Stomach (tissue), 4 donors: Measurements from ENCODE around the gene FAM227B.

Experiments
- EP300 ChIP-seq: sonication (generic); formaldehyde crosslinking; IDR thresholded peaks from one replicate; pipeline ENCODE4 v1.6.1; 2017; ENCODE audit warnings: antibody characterized with exemption
- POLR2AphosphoS5 ChIP-seq, 3 donors: sonication (generic); formaldehyde crosslinking; IDR thresholded peaks; one replicate each; pipeline ENCODE4 v1.6.1; 2016; ENCODE audit warnings: antibody characterized with exemption in 3 of 3
- TF ChIP-seq, protein P1 (sequence below), 7 experiments: fragments of 450-650 bp in 4 of 7; fragments of 200-600 bp in 3 of 7; sonication (generic) in 3 of 7; IDR thresholded peaks; one replicate each; pipeline ENCODE4 v1.5.1; 2016 to 2019; ENCODE audit warnings: antibody characterized with exemption in 7 of 7, control low read depth in 2 of 7, mild to moderate bottlenecking in 1 of 7

DNA sequence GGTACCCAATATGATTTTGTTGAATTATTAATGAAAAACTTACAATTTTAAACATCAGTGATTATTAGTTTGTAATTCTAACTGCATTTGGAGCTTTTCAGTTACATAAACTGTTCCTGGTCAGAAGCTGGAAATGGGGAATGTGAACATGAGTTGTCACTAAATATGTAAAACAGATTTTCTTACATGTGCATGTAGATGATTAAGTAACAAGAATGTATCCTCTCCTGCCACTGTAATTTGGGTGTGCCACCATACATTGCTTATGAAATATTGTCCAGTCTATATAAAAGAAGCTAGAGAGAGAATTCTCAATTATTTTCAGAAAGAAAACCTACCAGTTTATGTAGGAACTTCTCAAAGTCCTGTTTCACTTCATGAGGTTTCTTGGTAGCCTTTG lies 289.2 kb downstream of the FAM227B start:
- TF ChIP-seq, protein P1, sequence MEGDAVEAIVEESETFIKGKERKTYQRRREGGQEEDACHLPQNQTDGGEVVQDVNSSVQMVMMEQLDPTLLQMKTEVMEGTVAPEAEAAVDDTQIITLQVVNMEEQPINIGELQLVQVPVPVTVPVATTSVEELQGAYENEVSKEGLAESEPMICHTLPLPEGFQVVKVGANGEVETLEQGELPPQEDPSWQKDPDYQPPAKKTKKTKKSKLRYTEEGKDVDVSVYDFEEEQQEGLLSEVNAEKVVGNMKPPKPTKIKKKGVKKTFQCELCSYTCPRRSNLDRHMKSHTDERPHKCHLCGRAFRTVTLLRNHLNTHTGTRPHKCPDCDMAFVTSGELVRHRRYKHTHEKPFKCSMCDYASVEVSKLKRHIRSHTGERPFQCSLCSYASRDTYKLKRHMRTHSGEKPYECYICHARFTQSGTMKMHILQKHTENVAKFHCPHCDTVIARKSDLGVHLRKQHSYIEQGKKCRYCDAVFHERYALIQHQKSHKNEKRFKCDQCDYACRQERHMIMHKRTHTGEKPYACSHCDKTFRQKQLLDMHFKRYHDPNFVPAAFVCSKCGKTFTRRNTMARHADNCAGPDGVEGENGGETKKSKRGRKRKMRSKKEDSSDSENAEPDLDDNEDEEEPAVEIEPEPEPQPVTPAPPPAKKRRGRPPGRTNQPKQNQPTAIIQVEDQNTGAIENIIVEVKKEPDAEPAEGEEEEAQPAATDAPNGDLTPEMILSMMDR (IDR thresholded peaks at IDR 0.05): no peak
- no peak for TF ChIP-seq POLR2AphosphoS5 (IDR thresholded peaks at IDR 0.05)
- no peak for TF ChIP-seq EP300
